Measurements from ENCODE around the gene GRM8.

The GRM8 gene

GRCh38 chr7:126493801-126494200 lies 758.9 kb downstream of the GRM8 start:
- DNase-seq: no peak

- no peak for DNase-seq
Measured at GRCh38 chr7:126489874-126490273, 762.9 kb downstream of the GRM8 start.

- no peak for DNase-seq
Measured at GRCh38 chr7:126487728-126488442, 764.9 kb downstream of the GRM8 start.

- no peak for DNase-seq
Measured at GRCh38 chr7:126486806-126487205, 765.9 kb downstream of the GRM8 start.

GRCh38 chr7:126485791-126486190 lies 767.0 kb downstream of the GRM8 start:
- no peak for DNase-seq

- DNase-seq: no peak
Measured at GRCh38 chr7:126483972-126484371, 768.8 kb downstream of the GRM8 start.

GRCh38 chr7:126472825-126473224 lies 779.9 kb downstream of the GRM8 start:
- no peak for DNase-seq

- no peak for DNase-seq
Measured at GRCh38 chr7:126462405-126462804, 790.3 kb downstream of the GRM8 start.

- no peak for DNase-seq
Measured at GRCh38 chr7:126460664-126461063, 792.1 kb downstream of the GRM8 start.

- no peak for DNase-seq
Measured at GRCh38 chr7:126453104-126453503, 799.6 kb downstream of the GRM8 start.

GRCh38 chr7:126450269-126450671 lies 802.5 kb downstream of the GRM8 start:
- no peak for DNase-seq

- DNase-seq: no peak
Measured at GRCh38 chr7:126449611-126450268, 803.0 kb downstream of the GRM8 start.

GRCh38 chr7:126447984-126448383 lies 804.8 kb downstream of the GRM8 start:
- no peak for DNase-seq

GRCh38 chr7:126445991-126446390 lies 806.8 kb downstream of the GRM8 start:
- DNase-seq: no peak

- DNase-seq: no peak
Measured at GRCh38 chr7:126443951-126444350, 808.8 kb downstream of the GRM8 start.

GRCh38 chr7:126442908-126443307 lies 809.8 kb downstream of the GRM8 start:
- no peak for DNase-seq

- no peak for DNase-seq
Measured at GRCh38 chr7:126441745-126442144, 811.0 kb downstream of the GRM8 start.

- no peak for DNase-seq
Measured at GRCh38 chr7:126440542-126440941, 812.2 kb downstream of the GRM8 start.

GRCh38 chr7:126436213-126436868 lies 816.4 kb downstream of the GRM8 start:
- no peak for DNase-seq

GRCh38 chr7:126426652-126427051 lies 826.1 kb downstream of the GRM8 start:
- no peak for DNase-seq

- no peak for DNase-seq
Measured at GRCh38 chr7:126424985-126425384, 827.8 kb downstream of the GRM8 start.

GRCh38 chr7:126419047-126419446 lies 833.7 kb downstream of the GRM8 start:
- no peak for DNase-seq

GRCh38 chr7:126411821-126412383 lies 840.8 kb downstream of the GRM8 start:
- DNase-seq: no peak

Measured in activated T-cell treated with anti-CD3 and anti-CD28 coated beads, Interleukin-2, amount 50 U/mL, for 48 hours (primary cell).